ENCODE measurements around the gene LAMTOR4. TPM values are rescaled to one million over a fixed set of nuclear protein-coding genes. Genes with fewer than 3 reads are reported as not detected.

The LAMTOR4 gene
- total RNA-seq (2014; rRNA removed; shearing (Covaris generic); ENCODE audit: low replicate concordance): 171 and 292 TPM in 2 replicates

- Histone ChIP-seq H3K4me2 (ENCODE audit: low read depth, low read length, poor library complexity, severe bottlenecking) (peak within 1 kb of the TSS; percentile 97), H4K20me1 (ENCODE audit: insufficient read depth, low read depth, low read length) (no peaks in the 10 kb centered on the region), H3K9me3 (ENCODE audit: low read length) (no peaks in the 10 kb centered on the region), H3K27me3 (ENCODE audit: low read length) (no peaks in the 10 kb centered on the region), H3K9ac (ENCODE audit: low read length) (peak within 1 kb of the TSS; percentile 100), H3K4me1 (ENCODE audit: low read length) (peaks cover 31% of the 10 kb centered on the region), H3K4me3 (ENCODE audit: low read length) (peak within 1 kb of the TSS; percentile 99), H3K27ac (ENCODE audit: low read length) (peak within 1 kb of the TSS; percentile 77), H3K36me3 (ENCODE audit: insufficient read depth, low read length) (0 out of 2 replicates have a peak, but pooled peaks cover 3% of the 10 kb centered on the region), H3K79me2 (ENCODE audit: low read length) (peaks cover 25% of the 10 kb centered on the region), H3K9me2 (replicated peaks; ENCODE audit: insufficient read depth, low read length) (no peaks in the 10 kb centered on the region), H2AFZ (ENCODE audit: low read length) (peak within 1 kb of the TSS; percentile 81; the same call in 1 of the 2 replicates)
- peak; percentile 99 for DNase-seq
Measured at GRCh38 chr7:100148559-100149328, at the start of gene LAMTOR4. LAMTOR4 (plus strand) TSS chr7:100148918; CDS start chr7:100148973, 55 bp downstream.

GRCh38 chr7:100099452-100099851 lies 49.3 kb upstream of the LAMTOR4 start:
- Histone ChIP-seq H4K20me1 (ENCODE audit: insufficient read depth, low read depth, low read length) (peaks cover 18% of the 10 kb centered on the region; the same call in 1 of the 2 replicates), H3K4me1 (ENCODE audit: low read length) (peaks cover 20% of the 10 kb centered on the region), H3K9ac (ENCODE audit: low read length) (peak overlapping the region; percentile 98), H3K4me2 (ENCODE audit: low read depth, low read length, poor library complexity, severe bottlenecking) (peak overlapping the region; percentile 72), H3K4me3 (ENCODE audit: low read length) (peak overlapping the region; percentile 96), H3K79me2 (ENCODE audit: low read length) (peaks cover 34% of the 10 kb centered on the region), H2AFZ (ENCODE audit: low read length) (no peak overlapping the region), H3K9me2 (replicated peaks; ENCODE audit: insufficient read depth, low read length) (no peaks in the 10 kb centered on the region), H3K36me3 (ENCODE audit: insufficient read depth, low read length) (peaks cover 45% of the 10 kb centered on the region), H3K27ac (ENCODE audit: low read length) (no peak overlapping the region), H3K27me3 (ENCODE audit: low read length) (no peaks in the 10 kb centered on the region), H3K9me3 (ENCODE audit: low read length) (no peaks in the 10 kb centered on the region)
- DNase-seq: no peak

GRCh38 chr7:100100420-100101015 lies 48.2 kb upstream of the LAMTOR4 start:
- H3K9me2 ChIP-seq (replicated peaks; ENCODE audit: insufficient read depth, low read length): no peaks in the 10 kb centered on the region
- H2AFZ ChIP-seq (ENCODE audit: low read length): no peak overlapping the region
- peak overlapping the region; percentile 98 for H3K9ac ChIP-seq (ENCODE audit: low read length)
- H3K4me1 ChIP-seq (ENCODE audit: low read length): peaks cover 20% of the 10 kb centered on the region
- DNase-seq: peak; percentile 97
- no peaks in the 10 kb centered on the region for H3K27me3 ChIP-seq (ENCODE audit: low read length)
- peak overlapping the region; percentile 72 for H3K4me2 ChIP-seq (ENCODE audit: low read depth, low read length, poor library complexity, severe bottlenecking)
- peak overlapping the region; percentile 96 for H3K4me3 ChIP-seq (ENCODE audit: low read length)
- H4K20me1 ChIP-seq (ENCODE audit: insufficient read depth, low read depth, low read length): peaks cover 15% of the 10 kb centered on the region; the same call in 1 of the 2 replicates
- H3K27ac ChIP-seq (ENCODE audit: low read length): peak overlapping the region; percentile 94
- H3K9me3 ChIP-seq (ENCODE audit: low read length): no peaks in the 10 kb centered on the region
- H3K79me2 ChIP-seq (ENCODE audit: low read length): peaks cover 34% of the 10 kb centered on the region
- peaks cover 36% of the 10 kb centered on the region for H3K36me3 ChIP-seq (ENCODE audit: insufficient read depth, low read length)

GRCh38 chr7:100101016-100101862 lies 47.5 kb upstream of the LAMTOR4 start, which contains the start of the genes AP4M1 and MCM7:
AP4M1 (plus strand) TSS chr7:100101643; CDS start chr7:100101715, 72 bp downstream.
MCM7 (minus strand) TSS chr7:100101397; CDS start chr7:100101294, 103 bp downstream.
- Histone ChIP-seq H3K9ac (ENCODE audit: low read length) (peak within 1 kb of the TSS; percentile 98), H3K9me3 (ENCODE audit: low read length) (no peaks in the 10 kb centered on the region), H3K4me2 (ENCODE audit: low read depth, low read length, poor library complexity, severe bottlenecking) (peak within 1 kb of the TSS; percentile 72), H3K4me1 (ENCODE audit: low read length) (peaks cover 20% of the 10 kb centered on the region), H2AFZ (ENCODE audit: low read length) (no peak within 1 kb of the TSS), H3K27ac (ENCODE audit: low read length) (peak within 1 kb of the TSS; percentile 94), H3K9me2 (replicated peaks; ENCODE audit: insufficient read depth, low read length) (no peaks in the 10 kb centered on the region), H3K27me3 (ENCODE audit: low read length) (no peaks in the 10 kb centered on the region), H3K36me3 (ENCODE audit: insufficient read depth, low read length) (peaks cover 31% of the 10 kb centered on the region), H4K20me1 (ENCODE audit: insufficient read depth, low read depth, low read length) (peaks cover 15% of the 10 kb centered on the region; the same call in 1 of the 2 replicates), H3K4me3 (ENCODE audit: low read length) (peak within 1 kb of the TSS; percentile 96), H3K79me2 (ENCODE audit: low read length) (peaks cover 34% of the 10 kb centered on the region)
- peak; percentile 99 for DNase-seq

- Histone ChIP-seq H3K36me3 (ENCODE audit: insufficient read depth, low read length) (peaks cover 18% of the 10 kb centered on the region), H3K4me3 (ENCODE audit: low read length) (peak overlapping the region; percentile 96; the same call in 1 of the 2 replicates), H3K27me3 (ENCODE audit: low read length) (no peaks in the 10 kb centered on the region), H3K27ac (ENCODE audit: low read length) (no peak overlapping the region), H3K4me2 (ENCODE audit: low read depth, low read length, poor library complexity, severe bottlenecking) (peak overlapping the region; percentile 72), H3K79me2 (ENCODE audit: low read length) (peaks cover 31% of the 10 kb centered on the region), H3K9me3 (ENCODE audit: low read length) (no peaks in the 10 kb centered on the region), H3K9me2 (replicated peaks; ENCODE audit: insufficient read depth, low read length) (no peaks in the 10 kb centered on the region), H4K20me1 (ENCODE audit: insufficient read depth, low read depth, low read length) (peaks cover 15% of the 10 kb centered on the region; the same call in 1 of the 2 replicates), H2AFZ (ENCODE audit: low read length) (no peak overlapping the region), H3K9ac (ENCODE audit: low read length) (peak overlapping the region; percentile 74; the same call in 1 of the 2 replicates), H3K4me1 (ENCODE audit: low read length) (peaks cover 20% of the 10 kb centered on the region)
- no peak for DNase-seq
Measured at GRCh38 chr7:100102950-100103840, 45.5 kb upstream of the LAMTOR4 start.

- no peaks in the 10 kb centered on the region for H3K36me3 ChIP-seq (ENCODE audit: insufficient read depth, low read length)
- peaks cover 9% of the 10 kb centered on the region for H3K4me1 ChIP-seq (ENCODE audit: low read length)
- H3K9me3 ChIP-seq (ENCODE audit: low read length): no peaks in the 10 kb centered on the region
- H3K27ac ChIP-seq (ENCODE audit: low read length): no peak overlapping the region
- no peaks in the 10 kb centered on the region for H3K27me3 ChIP-seq (ENCODE audit: low read length)
- H2AFZ ChIP-seq (ENCODE audit: low read length): no peak overlapping the region
- H4K20me1 ChIP-seq (ENCODE audit: insufficient read depth, low read depth, low read length): no peaks in the 10 kb centered on the region
- DNase-seq: no peak
- H3K4me2 ChIP-seq (ENCODE audit: low read depth, low read length, poor library complexity, severe bottlenecking): no peak overlapping the region
- H3K9me2 ChIP-seq (replicated peaks; ENCODE audit: insufficient read depth, low read length): no peaks in the 10 kb centered on the region
- no peak overlapping the region for H3K4me3 ChIP-seq (ENCODE audit: low read length)
- peaks cover 8% of the 10 kb centered on the region for H3K79me2 ChIP-seq (ENCODE audit: low read length)
- no peak overlapping the region for H3K9ac ChIP-seq (ENCODE audit: low read length)
Measured at GRCh38 chr7:100105534-100105933, 43.2 kb upstream of the LAMTOR4 start.

- Histone ChIP-seq H4K20me1 (ENCODE audit: insufficient read depth, low read depth, low read length) (no peaks in the 10 kb centered on the region), H3K4me1 (ENCODE audit: low read length) (peaks cover 9% of the 10 kb centered on the region), H3K27ac (ENCODE audit: low read length) (no peak overlapping the region), H3K27me3 (ENCODE audit: low read length) (no peaks in the 10 kb centered on the region), H3K9me2 (replicated peaks; ENCODE audit: insufficient read depth, low read length) (no peaks in the 10 kb centered on the region), H3K4me3 (ENCODE audit: low read length) (no peak overlapping the region), H3K36me3 (ENCODE audit: insufficient read depth, low read length) (peaks cover 4% of the 10 kb centered on the region; the same call in 1 of the 2 replicates), H2AFZ (ENCODE audit: low read length) (no peak overlapping the region), H3K9ac (ENCODE audit: low read length) (no peak overlapping the region), H3K4me2 (ENCODE audit: low read depth, low read length, poor library complexity, severe bottlenecking) (no peak overlapping the region), H3K9me3 (ENCODE audit: low read length) (no peaks in the 10 kb centered on the region), H3K79me2 (ENCODE audit: low read length) (peaks cover 3% of the 10 kb centered on the region; the same call in 1 of the 2 replicates)
- DNase-seq: no peak
Measured at GRCh38 chr7:100106633-100107032, 42.1 kb upstream of the LAMTOR4 start.
